ENCODE data around the gene NDUFV3. TPM values are rescaled to one million over a fixed set of nuclear protein-coding genes. Genes with fewer than 3 reads are reported as not detected.
A peak's percentile ranks its signal among the peaks of the same experiment; 100 is the strongest.
"Not testable (repeated sequence)": the region's sequence is repeated elsewhere in the genome, so short reads cannot be mapped to it uniquely, and the experiment has no call there.

NDUFV3 gene
- polyA plus RNA-seq, 1 donor from 2014 or later: 17.4 TPM

- H3K27ac Mint-ChIP-seq: no peak overlapping the region
- no peaks in the 10 kb centered on the region for H3K36me3 Mint-ChIP-seq
- H3K4me1 Mint-ChIP-seq: peaks cover 0 to 6% (median 5%) of the 10 kb centered on the region in 3 donors
- no peaks in the 10 kb centered on the region for H3K9me3 Mint-ChIP-seq
- no peak overlapping the region for H3K4me3 Mint-ChIP-seq
- no peaks in the 10 kb centered on the region for H3K27me3 Mint-ChIP-seq
These were observed 29.6 kb upstream of the NDUFV3 start for GRCh38 chr21:42863504-42863870.

GRCh38 chr21:42864286-42864685 lies 28.8 kb upstream of the NDUFV3 start:
- H3K27ac Mint-ChIP-seq: no peak overlapping the region
- H3K4me3 Mint-ChIP-seq: no peak overlapping the region
- no peaks in the 10 kb centered on the region for H3K9me3 Mint-ChIP-seq
- peaks cover 0 to 6% (median 5%) of the 10 kb centered on the region in 3 donors for H3K4me1 Mint-ChIP-seq
- no peaks in the 10 kb centered on the region for H3K36me3 Mint-ChIP-seq
- H3K27me3 Mint-ChIP-seq: no peaks in the 10 kb centered on the region

- H3K27ac Mint-ChIP-seq: no peak overlapping the region
- no peaks in the 10 kb centered on the region for H3K9me3 Mint-ChIP-seq
- no peak overlapping the region for H3K4me3 Mint-ChIP-seq
- H3K36me3 Mint-ChIP-seq: no peaks in the 10 kb centered on the region
- H3K27me3 Mint-ChIP-seq: no peaks in the 10 kb centered on the region
- H3K4me1 Mint-ChIP-seq: peaks cover 0 to 6% (median 5%) of the 10 kb centered on the region in 3 donors
These were observed 28.0 kb upstream of the NDUFV3 start for GRCh38 chr21:42864815-42865775.

DNA sequence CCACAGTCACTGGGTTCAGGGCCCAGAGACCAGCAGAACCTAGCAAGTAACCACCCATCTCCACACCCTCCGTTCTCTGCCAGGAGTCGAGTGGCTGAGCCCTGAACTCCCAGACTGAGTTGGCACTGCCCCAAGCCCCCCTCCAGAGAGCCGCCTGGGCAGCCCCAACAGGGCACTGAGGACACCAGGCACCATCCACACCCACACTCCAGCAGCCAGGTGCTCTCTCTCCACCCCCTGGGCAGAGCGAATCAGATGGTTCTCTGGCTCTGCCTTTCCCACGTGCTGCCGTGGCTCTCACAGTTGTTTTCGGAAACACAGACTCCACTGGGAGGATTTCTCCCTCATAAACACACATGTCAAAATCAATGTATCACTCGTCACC lies 27.3 kb upstream of the NDUFV3 start:
- Mint-ChIP-seq H3K27ac (no peak overlapping the region), H3K27me3 (no peaks in the 10 kb centered on the region), H3K9me3 (no peaks in the 10 kb centered on the region), H3K36me3 (no peaks in the 10 kb centered on the region), H3K4me3 (no peak overlapping the region), H3K4me1 (peaks cover 0 to 6% (median 5%) of the 10 kb centered on the region in 3 donors)

- Mint-ChIP-seq H3K4me1 (peaks cover 0 to 6% (median 5%) of the 10 kb centered on the region in 3 donors), H3K27me3 (no peaks in the 10 kb centered on the region), H3K36me3 (no peaks in the 10 kb centered on the region), H3K9me3 (no peaks in the 10 kb centered on the region), H3K27ac (no peak overlapping the region), H3K4me3 (no peak overlapping the region)
These were observed 24.9 kb upstream of the NDUFV3 start for GRCh38 chr21:42868196-42868595.

DNA sequence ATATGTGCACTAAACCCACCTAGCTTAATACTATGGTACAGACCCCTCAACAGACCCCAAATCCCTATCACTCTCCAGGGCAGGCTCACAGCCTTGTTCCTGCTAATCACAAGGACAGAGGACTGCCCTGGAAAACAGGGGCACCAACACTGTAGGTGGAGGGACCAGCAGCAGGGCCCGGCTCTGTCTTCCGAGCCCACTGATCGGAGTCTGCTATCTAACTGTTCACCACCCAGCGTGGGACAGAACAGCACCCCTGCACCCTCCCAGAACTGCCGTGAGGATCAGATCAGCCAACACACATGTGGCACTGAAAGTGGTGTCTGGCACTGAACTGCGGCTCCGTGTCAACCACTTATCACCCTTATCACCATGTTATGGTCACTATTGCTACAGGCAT lies 20.0 kb upstream of the NDUFV3 start:
- H3K9me3 Mint-ChIP-seq: no peaks in the 10 kb centered on the region
- H3K36me3 Mint-ChIP-seq: no peaks in the 10 kb centered on the region
- H3K4me1 Mint-ChIP-seq: peaks cover 2 to 6% (median 5%) of the 10 kb centered on the region in 3 donors
- no peaks in the 10 kb centered on the region for H3K27me3 Mint-ChIP-seq
- no peak overlapping the region for H3K4me3 Mint-ChIP-seq
- no peak overlapping the region for H3K27ac Mint-ChIP-seq

- peaks cover 10 to 25% (median 23%) of the 10 kb centered on the region in 3 donors for H3K4me1 Mint-ChIP-seq
- H3K27me3 Mint-ChIP-seq, H3K36me3 Mint-ChIP-seq, H3K9me3 Mint-ChIP-seq, H3K27ac Mint-ChIP-seq: not testable (repeated sequence)
- H3K4me3 Mint-ChIP-seq: peak overlapping the region in 2 of 4 donors; percentile 41 to 50
These were observed 17.3 kb upstream of the NDUFV3 start for GRCh38 chr21:42875811-42876210.

DNA sequence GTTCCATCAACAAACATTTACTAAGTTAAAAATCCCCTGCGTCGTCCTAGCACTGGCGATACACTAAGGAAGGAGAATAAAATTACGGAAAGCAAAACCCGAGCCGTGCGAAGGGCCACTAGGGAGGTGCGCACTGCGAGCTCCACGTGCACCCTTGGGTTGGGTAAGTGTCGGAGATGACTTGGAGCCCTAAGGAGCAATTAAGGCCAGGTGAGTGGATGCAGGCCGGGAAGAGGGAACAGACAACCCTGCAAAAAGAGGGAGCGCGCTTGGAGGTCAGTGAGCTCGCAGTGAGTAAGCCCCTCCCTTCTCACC lies 14.5 kb upstream of the NDUFV3 start:
- Mint-ChIP-seq H3K9me3 (no peaks in the 10 kb centered on the region), H3K4me1 (peaks cover 10 to 32% (median 25%) of the 10 kb centered on the region in 3 donors), H3K27me3 (no peaks in the 10 kb centered on the region), H3K36me3 (no peaks in the 10 kb centered on the region), H3K4me3 (peak overlapping the region; percentile 91 to 99 (median 97)), H3K27ac (peak overlapping the region; percentile 98 to 100 (median 99))

DNA sequence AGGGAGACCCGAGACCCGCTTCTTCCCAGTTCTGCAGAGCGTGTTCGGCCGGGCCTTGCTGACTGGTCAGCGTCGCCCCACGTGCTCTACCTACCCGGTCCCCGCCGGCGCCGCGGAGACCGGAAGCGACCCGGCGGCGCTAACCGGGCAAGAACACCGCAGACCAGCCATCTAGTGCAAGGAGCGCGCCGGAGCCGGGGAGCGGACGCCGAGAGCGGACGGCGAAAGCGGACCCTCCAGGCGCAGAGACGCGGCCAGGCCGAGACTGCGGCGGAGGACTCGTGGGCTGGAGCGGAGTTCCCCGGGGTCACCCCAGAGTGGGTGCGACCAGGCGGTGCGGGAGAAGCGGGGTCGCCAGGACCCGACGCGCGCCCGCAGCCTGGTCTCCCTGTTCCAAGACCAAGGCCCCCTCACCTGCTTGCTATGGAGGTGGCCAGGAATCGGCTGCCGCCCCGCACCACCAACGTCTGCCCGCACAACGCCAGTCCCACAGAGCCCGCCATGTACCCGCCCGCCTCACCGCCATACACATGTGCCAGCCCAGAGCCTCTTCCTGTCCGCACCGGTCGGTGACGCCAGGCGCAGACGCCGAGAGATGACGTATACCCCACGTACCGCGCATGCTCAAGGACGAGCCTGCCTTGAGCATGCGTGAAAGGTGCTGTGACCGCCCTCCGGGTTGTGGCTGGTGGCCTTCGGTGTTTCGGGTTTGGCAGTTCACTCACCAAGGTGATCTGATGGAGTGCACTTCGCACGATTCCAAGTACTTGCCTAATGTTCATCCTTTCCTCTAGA lies 13.9 kb upstream of the NDUFV3 start, which contains the start of gene WDR4:
Gene WDR4 (minus strand): TSS at position 547 of the 795 bp plus-strand sequence. CDS start 44 bp downstream, at position 503.
- Mint-ChIP-seq H3K27me3 (no peaks in the 10 kb centered on the region), H3K4me1 (peaks cover 10 to 32% (median 25%) of the 10 kb centered on the region in 3 donors), H3K4me3 (peak within 1 kb of the TSS; percentile 91 to 99 (median 97)), H3K36me3 (no peaks in the 10 kb centered on the region), H3K9me3 (no peaks in the 10 kb centered on the region), H3K27ac (peak within 1 kb of the TSS; percentile 98 to 100 (median 99))

GRCh38 chr21:42880352-42880751 lies 12.8 kb upstream of the NDUFV3 start:
- H3K4me1 Mint-ChIP-seq: peaks cover 10 to 32% (median 25%) of the 10 kb centered on the region in 3 donors
- no peaks in the 10 kb centered on the region for H3K36me3 Mint-ChIP-seq
- H3K4me3 Mint-ChIP-seq: peak overlapping the region; percentile 91 to 99 (median 97)
- H3K27ac Mint-ChIP-seq: peak overlapping the region; percentile 98 to 100 (median 99)
- H3K9me3 Mint-ChIP-seq: no peaks in the 10 kb centered on the region
- H3K27me3 Mint-ChIP-seq: no peaks in the 10 kb centered on the region

- peak overlapping the region in 1 of 3 donors; percentile 9 for H3K27ac Mint-ChIP-seq
- H3K4me1 Mint-ChIP-seq: peaks cover 4 to 23% (median 17%) of the 10 kb centered on the region in 3 donors
- H3K27me3 Mint-ChIP-seq: no peaks in the 10 kb centered on the region
- no peaks in the 10 kb centered on the region for H3K36me3 Mint-ChIP-seq
- H3K4me3 Mint-ChIP-seq: peak overlapping the region in 1 of 4 donors; percentile 26
- H3K9me3 Mint-ChIP-seq: no peaks in the 10 kb centered on the region
These were observed 9.2 kb upstream of the NDUFV3 start for GRCh38 chr21:42883921-42884320.

- Mint-ChIP-seq H3K4me1 (peaks cover 0 to 2% (median 2%) of the 10 kb centered on the region in 3 donors), H3K9me3 (no peaks in the 10 kb centered on the region), H3K4me3 (no peak overlapping the region), H3K36me3 (no peaks in the 10 kb centered on the region), H3K27me3 (no peaks in the 10 kb centered on the region), H3K27ac (no peak overlapping the region)
These were observed 5.8 kb upstream of the NDUFV3 start for GRCh38 chr21:42887326-42887725.

DNA sequence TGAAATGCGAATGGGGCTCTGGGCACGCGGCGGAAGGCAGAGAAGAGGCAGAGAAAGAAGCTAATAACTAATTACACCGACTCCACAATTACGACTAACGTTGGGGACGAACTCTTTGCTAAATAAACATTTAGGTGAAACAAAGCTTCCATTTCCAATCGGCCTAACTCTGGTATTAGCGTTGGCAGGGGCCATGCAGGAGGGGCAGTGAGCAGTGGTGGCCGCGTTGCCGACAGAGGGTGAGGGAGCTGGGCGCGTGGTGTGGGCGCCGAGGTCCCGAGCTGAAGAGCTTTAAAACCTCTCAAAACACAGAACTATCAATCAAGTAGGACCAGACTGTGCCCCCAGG lies 553 bp upstream of the NDUFV3 start:
- no peaks in the 10 kb centered on the region for H3K9me3 Mint-ChIP-seq
- no peaks in the 10 kb centered on the region for H3K27me3 Mint-ChIP-seq
- H3K27ac Mint-ChIP-seq: peak overlapping the region; percentile 34 to 94 (median 76)
- peak overlapping the region; percentile 82 to 95 (median 90) for H3K4me3 Mint-ChIP-seq
- peaks cover 6 to 11% (median 9%) of the 10 kb centered on the region in 3 donors for H3K4me1 Mint-ChIP-seq
- peaks cover 5% of the 10 kb centered on the region for H3K36me3 Mint-ChIP-seq

- no peaks in the 10 kb centered on the region for H3K27me3 Mint-ChIP-seq
- no peak overlapping the region for H3K4me3 Mint-ChIP-seq
- no peaks in the 10 kb centered on the region for H3K9me3 Mint-ChIP-seq
- peak overlapping the region in 1 of 3 donors; percentile 80 for H3K27ac Mint-ChIP-seq
- H3K4me1 Mint-ChIP-seq: peaks cover 5 to 8% (median 5%) of the 10 kb centered on the region in 3 donors
- peaks cover 4% of the 10 kb centered on the region for H3K36me3 Mint-ChIP-seq
These were observed 7.3 kb downstream of the NDUFV3 start for GRCh38 chr21:42900446-42900845.

GRCh38 chr21:42903817-42904216 lies 10.7 kb downstream of the NDUFV3 start:
- Mint-ChIP-seq H3K9me3 (no peaks in the 10 kb centered on the region), H3K4me3 (no peak overlapping the region), H3K27me3 (no peaks in the 10 kb centered on the region), H3K4me1 (peaks cover 0 to 2% (median under 1%) of the 10 kb centered on the region in 3 donors), H3K27ac (no peak overlapping the region), H3K36me3 (peaks cover 6% of the 10 kb centered on the region)
